Lung (tissue), 12 donors: Measurements from ENCODE around the gene GATB. TPM values are rescaled to one million over a fixed set of nuclear protein-coding genes. Genes with fewer than 3 reads are reported as not detected.

Experiments used
- ATAC-seq: fragments of 200-7000 bp; cut with Tn5 transposase; one replicate; pipeline ENCODE4 v1.9.1; 2020; ENCODE audit warnings: moderate number of reproducible peaks; ENCODE audit not compliant: insufficient read depth, low FRiP score
- DNase-seq, 3 donors: peaks; one replicate each; pipeline ENCODE4 v3.0.0-alpha.2; 2013 to 2017
- H3K27ac ChIP-seq, 2 donors: one replicate each; pipeline ENCODE4 v1.5.1; 2013; ENCODE audit warnings: mild to moderate bottlenecking in 2 of 2, moderate library complexity in 2 of 2, control low read depth in 1 of 2, inconsistent platforms in 1 of 2, low read depth in 1 of 2, low read length in 1 of 2
- H3K27me3 ChIP-seq, 3 donors: one replicate each; pipeline ENCODE4 v1.5.1; 2013; ENCODE audit warnings: low read length in 2 of 3; ENCODE audit not compliant: control insufficient read depth in 3 of 3, insufficient read depth in 3 of 3
- H3K36me3 ChIP-seq, 4 donors: one replicate each; pipeline ENCODE4 v1.5.1; 2013; ENCODE audit warnings: low read length in 4 of 4, mild to moderate bottlenecking in 1 of 4, moderate library complexity in 1 of 4; ENCODE audit not compliant: control insufficient read depth in 4 of 4, insufficient read depth in 4 of 4
- H3K4me1 ChIP-seq, 5 donors: one replicate each; pipeline ENCODE4 v1.5.1; 2013; ENCODE audit warnings: low read length in 5 of 5, mild to moderate bottlenecking in 2 of 5, moderate library complexity in 1 of 5; ENCODE audit not compliant: control insufficient read depth in 5 of 5, insufficient read depth in 5 of 5
- H3K4me3 ChIP-seq: one replicate; pipeline ENCODE4 v1.5.1; 2013; ENCODE audit warnings: mild to moderate bottlenecking, control low read depth, moderate library complexity
- H3K9ac ChIP-seq, 2 donors: one replicate each; pipeline ENCODE4 v1.5.1; 2013; ENCODE audit warnings: low read length in 2 of 2, control low read depth in 1 of 2; ENCODE audit not compliant: insufficient read depth in 1 of 2
- H3K9me3 ChIP-seq, 4 donors: one replicate each; pipeline ENCODE4 v1.5.1; 2013; ENCODE audit warnings: low read length in 3 of 4, mild to moderate bottlenecking in 1 of 4, moderate library complexity in 1 of 4; ENCODE audit not compliant: control insufficient read depth in 4 of 4, insufficient read depth in 3 of 4
- WGBS, 2 donors: extraction: QIAGEN DNeasy Blood & Tissue Kit; methylation state at CpG; one replicate each; pipeline ENCODE4 v1.1.7; 2013; 5-methylcytosine and 5-hydroxymethylcytosine counted together
- polyA plus RNA-seq, 2 donors: library from polyadenylated mRNA; stranded (reverse); fragments of 200-250 nt; gene quantifications; one replicate each; pipeline ENCODE4 v1.2.1, GENCODE V29; 2013
- total RNA-seq, 2 donors: library from RNA; depleted of rRNA in 1 of 2; stranded (reverse); fragments of >200 nt in 1 of 2; gene quantifications; one replicate each; pipeline ENCODE4 v1.2.1, GENCODE V29; 2014 to 2021
- TF ChIP-seq, protein P1 (sequence below): IDR thresholded peaks from 2 replicates; pipeline ENCODE4 v1.5.1; 2012; ENCODE audit warnings: mild to moderate bottlenecking; ENCODE audit errors: control extremely low read depth, extremely low read depth
- donor health status: control.
- donor health status: control.
- donor health status: Bipolar disorder and iron deficiency.
- donor health status: healthy.
- donor health status: DM: yes; HTN: yes; CAD: no.

Gene GATB
- total and polyA plus RNA-seq, 4 donors, result 11.0 to 18.4 (median 15.6) TPM

DNA sequence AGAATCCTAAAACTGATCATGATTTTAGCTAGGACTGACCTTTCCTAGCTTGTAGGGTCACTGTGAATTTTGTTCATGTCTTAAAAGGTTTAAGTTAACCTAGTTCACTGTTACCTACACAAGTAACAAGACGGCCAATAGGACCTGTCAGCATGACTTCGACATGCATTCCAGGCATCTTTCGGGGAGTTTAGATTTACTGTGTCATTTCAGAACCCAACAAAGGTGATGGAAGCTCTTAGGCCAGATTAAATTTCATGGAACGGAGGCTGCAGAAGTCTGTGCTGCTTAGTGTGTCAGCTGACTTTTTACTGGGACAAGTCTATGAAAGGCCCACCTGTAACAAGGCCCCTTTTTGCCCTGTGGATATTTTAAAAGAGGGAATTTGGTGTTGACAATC is 93.1 kb downstream of the GATB start:
- no peaks in the 10 kb centered on the region for H3K27me3 ChIP-seq
- H3K36me3 ChIP-seq, result peaks cover 0 to 10% (median 0%) of the 10 kb centered on the region in 4 donors
- WGBS, 2 donors, result 95 to 96% methylated on average over 4 of the region's 4 CpGs
- no peak for DNase-seq
- no peak overlapping the region for H3K4me3 ChIP-seq
- peaks cover 0 to 23% (median 4%) of the 10 kb centered on the region in 5 donors for H3K4me1 ChIP-seq
- no peak overlapping the region for H3K27ac ChIP-seq
- no peak for ATAC-seq
- TF ChIP-seq, protein P1, sequence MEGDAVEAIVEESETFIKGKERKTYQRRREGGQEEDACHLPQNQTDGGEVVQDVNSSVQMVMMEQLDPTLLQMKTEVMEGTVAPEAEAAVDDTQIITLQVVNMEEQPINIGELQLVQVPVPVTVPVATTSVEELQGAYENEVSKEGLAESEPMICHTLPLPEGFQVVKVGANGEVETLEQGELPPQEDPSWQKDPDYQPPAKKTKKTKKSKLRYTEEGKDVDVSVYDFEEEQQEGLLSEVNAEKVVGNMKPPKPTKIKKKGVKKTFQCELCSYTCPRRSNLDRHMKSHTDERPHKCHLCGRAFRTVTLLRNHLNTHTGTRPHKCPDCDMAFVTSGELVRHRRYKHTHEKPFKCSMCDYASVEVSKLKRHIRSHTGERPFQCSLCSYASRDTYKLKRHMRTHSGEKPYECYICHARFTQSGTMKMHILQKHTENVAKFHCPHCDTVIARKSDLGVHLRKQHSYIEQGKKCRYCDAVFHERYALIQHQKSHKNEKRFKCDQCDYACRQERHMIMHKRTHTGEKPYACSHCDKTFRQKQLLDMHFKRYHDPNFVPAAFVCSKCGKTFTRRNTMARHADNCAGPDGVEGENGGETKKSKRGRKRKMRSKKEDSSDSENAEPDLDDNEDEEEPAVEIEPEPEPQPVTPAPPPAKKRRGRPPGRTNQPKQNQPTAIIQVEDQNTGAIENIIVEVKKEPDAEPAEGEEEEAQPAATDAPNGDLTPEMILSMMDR, result no peak
- H3K9me3 ChIP-seq, result no peaks in the 10 kb centered on the region
- H3K9ac ChIP-seq, result no peak overlapping the region

DNA sequence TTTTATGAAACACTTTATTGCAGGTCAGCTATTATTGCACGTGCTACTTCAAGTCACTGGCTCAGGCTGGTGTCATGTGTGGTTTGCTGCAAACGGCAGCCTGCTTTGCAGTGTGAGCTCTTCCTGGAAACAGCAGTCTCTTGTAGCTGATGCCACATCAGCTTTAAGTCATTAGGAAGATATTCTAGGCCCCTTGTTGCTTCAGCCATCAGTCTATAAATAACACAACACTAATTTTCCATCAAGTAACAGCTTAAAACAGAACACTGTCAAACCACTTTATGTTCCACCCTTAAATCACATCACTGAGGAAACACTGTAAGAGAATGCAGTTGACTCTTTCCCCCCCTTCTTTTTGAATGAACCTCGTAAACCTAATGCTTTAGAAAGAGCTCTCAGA is 93.8 kb downstream of the GATB start:
- 46 to 47% methylated on average over 3 of the region's 3 CpGs for WGBS, 2 donors
- ATAC-seq (no peak), DNase-seq (peak; percentile 59 to 86 (median 78))
- Histone ChIP-seq H3K36me3 (peaks cover 0 to 10% (median 0%) of the 10 kb centered on the region in 4 donors), H3K27ac (no peak overlapping the region), H3K9ac (no peak overlapping the region), H3K9me3 (no peaks in the 10 kb centered on the region), H3K4me1 (peaks cover 0 to 23% (median 4%) of the 10 kb centered on the region in 5 donors), H3K4me3 (no peak overlapping the region), H3K27me3 (no peaks in the 10 kb centered on the region)
- TF ChIP-seq, protein P1, result no peak

DNA sequence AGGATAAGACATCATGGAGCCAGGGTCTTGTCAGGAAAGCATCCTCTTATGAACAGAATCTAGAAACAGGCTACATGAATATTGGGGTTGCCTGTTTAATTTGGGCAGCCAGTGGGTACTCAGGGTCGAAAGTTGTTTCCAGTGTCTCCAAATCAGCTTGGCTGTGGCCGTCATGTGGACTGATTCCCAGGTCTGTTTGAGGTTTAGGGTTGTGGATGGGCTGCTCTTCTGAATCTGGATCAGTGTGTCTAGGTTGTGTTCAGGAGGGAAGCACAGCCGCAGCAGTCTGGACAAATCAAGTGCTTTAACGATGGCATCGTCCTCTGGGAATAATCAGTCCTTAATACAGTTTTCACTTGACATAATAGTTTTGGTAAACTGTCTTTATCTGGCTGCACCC is 94.3 kb downstream of the GATB start:
- no peak overlapping the region for H3K4me3 ChIP-seq
- TF ChIP-seq, protein P1, result no peak

DNA sequence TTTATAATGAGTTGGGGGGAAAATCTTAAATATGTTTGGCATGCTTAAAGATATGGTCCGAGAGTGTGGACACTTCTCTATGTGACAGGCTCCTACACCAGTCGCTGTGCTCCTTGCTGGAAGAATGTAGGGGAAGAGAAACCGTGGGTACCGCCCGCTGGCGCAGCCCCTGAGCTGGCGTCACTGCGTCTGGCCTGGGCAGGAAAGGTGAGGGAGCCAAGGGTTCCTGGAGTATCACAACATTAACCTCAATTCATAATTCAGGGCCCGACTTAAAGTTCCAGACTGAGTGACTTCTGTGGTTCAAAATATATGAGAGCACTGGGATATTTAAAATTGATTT is 95.1 kb downstream of the GATB start:
- WGBS, 2 donors, result 95% methylated on average over 9 of the region's 9 CpGs
- Histone ChIP-seq H3K9ac (no peak overlapping the region), H3K4me3 (no peak overlapping the region), H3K4me1 (peaks cover 0 to 15% (median 3%) of the 10 kb centered on the region in 5 donors), H3K27ac (no peak overlapping the region), H3K36me3 (peaks cover 0 to 8% (median 0%) of the 10 kb centered on the region in 4 donors), H3K9me3 (no peaks in the 10 kb centered on the region), H3K27me3 (no peaks in the 10 kb centered on the region)
- DNase-seq (no peak), ATAC-seq (no peak)
- TF ChIP-seq, protein P1, result no peak

More for the DNA sequence above, 94.3 kb downstream of the GATB start:
- 80 to 89% methylated on average over 5 of the region's 5 CpGs for WGBS, 2 donors
- Histone ChIP-seq H3K9me3 (no peaks in the 10 kb centered on the region), H3K27me3 (no peaks in the 10 kb centered on the region), H3K4me1 (peaks cover 0 to 18% (median 3%) of the 10 kb centered on the region in 5 donors), H3K36me3 (peaks cover 0 to 10% (median 0%) of the 10 kb centered on the region in 4 donors), H3K9ac (no peak overlapping the region), H3K27ac (no peak overlapping the region)
- ATAC-seq (no peak), DNase-seq (no peak)
